ENCODE data around the gene PRKAG1. TPM values are rescaled to one million over a fixed set of nuclear protein-coding genes. Genes with fewer than 3 reads are reported as not detected.
A peak's percentile ranks its signal among the peaks of the same experiment; 100 is the strongest.

Gene PRKAG1
- total and polyA plus RNA-seq, 11 donors = 72.0 to 107 (median 97.9) TPM

DNA sequence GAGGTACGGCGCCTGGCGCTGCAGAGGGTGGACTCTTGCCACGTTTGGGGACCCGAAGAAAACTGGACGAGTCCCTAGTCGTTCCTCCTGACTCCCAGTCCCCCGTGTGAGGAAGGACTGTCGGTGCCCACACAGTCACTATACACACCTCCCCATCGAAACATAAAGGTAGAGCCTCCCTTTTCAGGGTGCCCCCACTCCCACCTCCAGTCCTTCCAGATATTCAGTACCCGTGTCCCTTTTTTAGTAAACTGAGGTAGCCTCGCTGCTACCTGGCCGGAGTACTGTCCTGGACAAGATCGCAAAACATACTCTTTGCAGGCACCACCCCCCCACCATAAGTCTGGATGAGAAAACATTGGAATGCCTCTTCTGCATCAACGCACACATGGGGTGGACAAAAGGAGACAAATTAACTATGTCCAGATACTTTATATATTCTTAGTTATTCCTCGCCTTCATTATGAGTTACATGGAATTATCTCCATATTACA is 42.6 kb upstream of the PRKAG1 start:
- Histone ChIP-seq H3K4me1 (peaks cover 12 to 46% (median 33%) of the 10 kb centered on the region in 12 donors), H3K27me3 (no peaks in the 10 kb centered on the region), H3K27ac (peak overlapping the region in 11 of 12 donors; percentile 94 to 99 (median 98)), H3K9me3 (no peaks in the 10 kb centered on the region), H3K4me3 (peak overlapping the region; percentile 79 to 100 (median 93)), H3K36me3 (no peaks in the 10 kb centered on the region)
- TF ChIP-seq CTCF (IDR thresholded peaks at IDR 0.05) (no peak), POLR2A (IDR thresholded peaks at IDR 0.05) (no peak)
- 7 to 10% (median 9%) methylated on average over 13 to 16 of the region's 16 CpGs for WGBS, 4 donors
- peak in 1 of 5 donors; percentile 22 for DNase-seq
- intact Hi-C loops (cut with DNase I) = loop anchor here in 8 of 10 donors (2.0 to 10.0 kb wide), 7 partner anchors 36 to 176 kb away; partner anchors contain the start of genes PRKAG1 (in 1 of the 8) and TUBA1A (in 1 of the 8)
- ATAC-seq = peak in 1 of 4 donors; percentile 1

- Histone ChIP-seq H3K36me3 (no peaks in the 10 kb centered on the region), H3K4me1 (peaks cover 18 to 53% (median 39%) of the 10 kb centered on the region in 12 donors), H3K9me3 (no peaks in the 10 kb centered on the region), H3K27me3 (no peaks in the 10 kb centered on the region), H3K27ac (peak within 1 kb of the TSS; percentile 94 to 99 (median 98)), H3K4me3 (peak within 1 kb of the TSS; percentile 79 to 100 (median 93))
- peak; percentile 94 to 96 (median 95) for DNase-seq
- WGBS, 4 donors = 0 to 1% (median 0%) methylated on average over 25 to 74 of the region's 74 CpGs
- peak; percentile 76 to 85 (median 84) for ATAC-seq
- peak in 1 of 2 donors; percentile 50 for TF ChIP-seq POLR2A (IDR thresholded peaks at IDR 0.05)
- TF ChIP-seq CTCF (IDR thresholded peaks at IDR 0.05) = peak in 8 of 12 donors; percentile 8 to 44 (median 32)
- intact Hi-C loops (cut with DNase I) = loop anchor here in 8 of 10 donors (2.0 to 10.0 kb wide), 7 partner anchors 37 to 177 kb away; partner anchors contain the start of genes PRKAG1 (in 1 of the 8) and TUBA1A (in 1 of the 8)
These were observed 41.9 kb upstream of the PRKAG1 start, which contains the start of gene KMT2D for GRCh38 chr12:49060237-49061156. Gene KMT2D, minus strand, starts transcription at chr12:49060794. Its CDS starts 5,470 bp downstream, at chr12:49055324.

DNA sequence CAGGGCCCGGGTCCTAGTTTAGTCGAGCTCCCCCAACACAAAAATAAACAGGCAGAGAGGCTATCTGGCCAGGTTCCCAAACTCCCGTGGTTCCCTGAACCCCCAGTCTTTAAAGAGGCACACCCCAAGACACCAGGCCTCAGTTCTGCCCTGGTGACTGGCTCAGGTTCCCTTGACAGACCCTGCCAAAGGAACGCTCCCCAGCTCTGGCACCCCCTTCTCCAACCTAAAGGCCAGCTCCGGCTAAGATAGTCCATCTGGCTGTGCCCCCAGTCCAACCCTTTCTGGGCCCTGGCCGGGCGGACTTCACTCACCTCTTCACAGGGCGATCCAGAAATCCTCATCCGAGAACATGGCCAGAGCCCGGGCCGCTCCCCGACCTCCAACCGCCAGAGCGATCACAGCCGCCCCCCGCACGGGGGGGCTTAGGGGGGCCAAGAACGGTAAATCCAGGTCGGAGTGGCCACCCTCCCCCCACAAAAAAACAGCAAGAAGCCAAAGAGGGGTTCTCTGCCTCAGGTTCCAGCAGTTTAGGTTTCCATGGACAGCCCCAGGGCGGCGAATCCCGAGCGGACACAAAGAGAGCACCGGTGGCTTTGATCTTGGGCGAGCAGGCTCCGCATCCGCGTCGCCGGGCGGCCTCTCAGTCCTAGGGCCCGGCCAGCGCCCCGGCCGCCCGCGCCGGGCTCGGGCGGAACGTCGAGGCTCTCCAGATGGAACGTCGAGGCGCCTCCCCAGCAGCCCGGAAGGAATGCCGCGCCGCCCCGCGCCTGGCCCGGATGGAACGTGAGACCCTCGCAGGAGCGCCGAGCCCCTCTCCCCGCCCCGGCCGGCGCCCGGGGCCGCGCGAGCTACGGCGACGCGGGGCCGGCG is 41.0 kb upstream of the PRKAG1 start:
- H3K27ac ChIP-seq = peak overlapping the region; percentile 94 to 99 (median 98)
- WGBS, 4 donors = 0 to 1% (median 0%) methylated on average over 12 to 70 of the region's 70 CpGs
- DNase-seq (peak in 1 of 5 donors; percentile 72), ATAC-seq (no peak)
- no peaks in the 10 kb centered on the region for H3K9me3 ChIP-seq
- H3K4me3 ChIP-seq = peak overlapping the region; percentile 79 to 100 (median 93)
- no peak for TF ChIP-seq POLR2A (IDR thresholded peaks at IDR 0.05)
- TF ChIP-seq CTCF (IDR thresholded peaks at IDR 0.05) = no peak
- intact Hi-C loops (cut with DNase I) = loop anchor here in 9 of 10 donors (2.0 to 10.0 kb wide), 9 partner anchors 37 to 178 kb away; partner anchors contain the start of genes PRKAG1 (in 3 of the 9) and TUBA1A (in 1 of the 9)
- no peaks in the 10 kb centered on the region for H3K27me3 ChIP-seq
- peaks cover 0 to 9% (median 8%) of the 10 kb centered on the region in 9 donors for H3K36me3 ChIP-seq
- peaks cover 19 to 63% (median 44%) of the 10 kb centered on the region in 12 donors for H3K4me1 ChIP-seq

All from heart left ventricle (tissue), 16 donors.